Neuronal stem cell (in vitro differentiated cells): Measurements from ENCODE around the gene IL1RAPL2. TPM values are rescaled to one million over a fixed set of nuclear protein-coding genes. Genes with fewer than 3 reads are reported as not detected.
"Not testable (repeated sequence)": the region's sequence is repeated elsewhere in the genome, so short reads cannot be mapped to it uniquely, and the experiment has no call there.

Source experiments
- DNase-seq: peaks from one replicate; pipeline ENCODE4 v3.0.0-alpha.2; 2013; ENCODE audit warnings: low spot score
- H2AFZ ChIP-seq: one replicate; pipeline ENCODE4 v1.6.1; 2013; ENCODE audit warnings: mild to moderate bottlenecking, low read length, inconsistent platforms
- H2AK5ac ChIP-seq: 2 replicates; pipeline ENCODE4 v1.6.1; 2013; ENCODE audit warnings: low read depth, mild to moderate bottlenecking, inconsistent platforms, low read length, moderate library complexity, mixed read lengths
- H2BK120ac ChIP-seq: 2 replicates; pipeline ENCODE4 v1.6.1; 2013; ENCODE audit warnings: low read depth, mild to moderate bottlenecking, inconsistent platforms, low read length, moderate library complexity, mixed read lengths
- H2BK12ac ChIP-seq: one replicate; pipeline ENCODE4 v1.6.1; 2013; ENCODE audit warnings: low read length, inconsistent platforms
- H2BK15ac ChIP-seq: 2 replicates; pipeline ENCODE4 v1.6.1; 2013; ENCODE audit warnings: mild to moderate bottlenecking, low read length, inconsistent platforms, mixed read lengths
- H2BK5ac ChIP-seq: one replicate; pipeline ENCODE4 v1.6.1; 2013; ENCODE audit warnings: inconsistent platforms, mild to moderate bottlenecking, low read length, moderate library complexity
- H3K14ac ChIP-seq: one replicate; pipeline ENCODE4 v1.6.1; 2013; ENCODE audit warnings: low read length, inconsistent platforms
- H3K18ac ChIP-seq: 2 replicates; pipeline ENCODE4 v1.6.1; 2013; ENCODE audit warnings: low read length, inconsistent platforms
- H3K23ac ChIP-seq: 2 replicates; pipeline ENCODE4 v1.6.1; 2013; ENCODE audit warnings: low read depth, mild to moderate bottlenecking, mixed read lengths, low read length, inconsistent platforms; ENCODE audit not compliant: poor library complexity
- H3K27ac ChIP-seq: replicated peaks from 3 replicates; pipeline ENCODE4 v1.5.1; 2013; ENCODE audit warnings: low read length, inconsistent platforms
- H3K27me3 ChIP-seq, 3 experiments: 2 replicates each; pipeline ENCODE4 v1.6.1; 2013; ENCODE audit warnings: low read length in 3 of 3, mild to moderate bottlenecking in 2 of 3, inconsistent platforms in 1 of 3, low read depth in 1 of 3, mixed read lengths in 1 of 3, moderate library complexity in 1 of 3; ENCODE audit not compliant: control insufficient read depth in 3 of 3, insufficient read depth in 3 of 3
- H3K36me3 ChIP-seq, 2 donors: replicated peaks in 1 of 2; 2 replicates each; pipeline ENCODE4 v1.6.1; 2013; ENCODE audit warnings: low read length in 2 of 2; ENCODE audit not compliant: control insufficient read depth in 2 of 2, insufficient read depth in 2 of 2
- H3K4ac ChIP-seq: 2 replicates; pipeline ENCODE4 v1.6.1; 2013; ENCODE audit warnings: inconsistent platforms, mild to moderate bottlenecking, low read length, moderate library complexity
- H3K4me1 ChIP-seq, 2 donors: 1 replicate in 1 of 2; 2 replicates in 1 of 2; pipeline ENCODE4 v1.6.1; 2013; ENCODE audit warnings: low read length in 2 of 2, low read depth in 1 of 2; ENCODE audit not compliant: control insufficient read depth in 2 of 2, insufficient read depth in 1 of 2
- H3K4me2 ChIP-seq: one replicate; pipeline ENCODE4 v1.6.1; 2013; ENCODE audit warnings: mild to moderate bottlenecking, low read length, inconsistent platforms; ENCODE audit not compliant: insufficient read depth, poor library complexity, severe bottlenecking
- H3K4me3 ChIP-seq, 2 donors: 2 replicates each; pipeline ENCODE4 v1.5.1; 2013; ENCODE audit warnings: low read length in 2 of 2, mild to moderate bottlenecking in 2 of 2, inconsistent platforms in 1 of 2, moderate library complexity in 1 of 2
- H3K79me1 ChIP-seq: one replicate; pipeline ENCODE4 v1.6.1; 2013; ENCODE audit warnings: low read depth, mild to moderate bottlenecking, inconsistent platforms, low read length, moderate library complexity
- H3K9ac ChIP-seq: one replicate; pipeline ENCODE4 v1.6.1; 2013; ENCODE audit warnings: mild to moderate bottlenecking, low read depth, low read length, inconsistent platforms; ENCODE audit not compliant: poor library complexity
- H3K9me3 ChIP-seq, 2 donors: replicated peaks in 1 of 2; 2 replicates each; pipeline versions ENCODE3 to v1.6.1; 2013; ENCODE audit warnings: low read length in 2 of 2, mild to moderate bottlenecking in 2 of 2, inconsistent platforms in 1 of 2, low read depth in 1 of 2, mixed read lengths in 1 of 2, moderate library complexity in 1 of 2; ENCODE audit not compliant: control insufficient read depth in 2 of 2, insufficient read depth in 1 of 2
- H4K8ac ChIP-seq: one replicate; pipeline ENCODE4 v1.6.1; 2013; ENCODE audit warnings: low read depth, mild to moderate bottlenecking, inconsistent platforms, low read length, moderate library complexity
- H4K91ac ChIP-seq: one replicate; pipeline ENCODE4 v1.6.1; 2013; ENCODE audit warnings: low read length, low read depth, mild to moderate bottlenecking, inconsistent platforms; ENCODE audit not compliant: poor library complexity
- WGBS, 2 donors: extraction: QIAGEN DNeasy Blood & Tissue Kit; methylation state at CpG; one replicate each; pipeline ENCODE4 v1.1.7; 2013; ENCODE audit warnings: missing lambda C conversion rate in 2 of 2, mixed read lengths in 1 of 2; ENCODE audit not compliant: insufficient read length in 2 of 2, insufficient replicate concordance in 1 of 2; ENCODE audit errors: extremely low coverage in 2 of 2; 5-methylcytosine and 5-hydroxymethylcytosine counted together
- small RNA-seq: library from polyadenylated mRNA; stranded (forward); fragments of <200 nt; extraction: miRNeasy Mini kit (QIAGEN cat#:217004); gene quantifications from one replicate; pipeline ENCODE3, GENCODE V24; 2013; ENCODE audit not compliant: insufficient read depth

The IL1RAPL2 gene

DNA sequence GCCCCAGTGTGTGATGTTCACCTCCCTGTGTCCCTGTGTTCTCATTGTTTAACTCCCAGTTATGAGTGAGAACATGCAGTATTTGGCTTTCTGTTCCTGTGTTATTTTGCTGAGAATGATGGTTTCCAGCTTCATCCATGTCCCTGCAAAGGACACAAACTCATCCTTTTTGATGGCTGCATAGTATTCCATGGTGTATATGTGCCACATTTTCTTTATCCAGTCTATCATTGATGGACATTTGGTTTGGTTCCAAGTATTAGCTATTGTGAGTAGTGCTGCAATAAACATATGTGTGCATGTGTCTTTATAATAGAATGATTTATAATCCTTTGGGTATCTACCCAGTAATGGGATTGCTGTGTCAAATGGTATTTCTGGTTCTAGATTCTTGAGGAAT is 1239.7 kb downstream of the IL1RAPL2 start:
- not testable (repeated sequence) for H2BK5ac ChIP-seq, H3K4me2 ChIP-seq, H2AK5ac ChIP-seq, H4K8ac ChIP-seq, H2BK12ac ChIP-seq, H2BK15ac ChIP-seq, H3K27me3 ChIP-seq, H3K79me1 ChIP-seq, H3K27ac ChIP-seq, H3K14ac ChIP-seq, H3K4me1 ChIP-seq, H2BK120ac ChIP-seq, H3K4ac ChIP-seq, H3K4me3 ChIP-seq, DNase-seq, H3K36me3 ChIP-seq, H3K23ac ChIP-seq, H3K18ac ChIP-seq, H4K91ac ChIP-seq, H3K9ac ChIP-seq, H2AFZ ChIP-seq, H3K9me3 ChIP-seq

GRCh38 chrX:105816517-105816916 is 1250.5 kb downstream of the IL1RAPL2 start:
- H2AK5ac ChIP-seq, result no peak overlapping the region
- no peak overlapping the region for H2BK15ac ChIP-seq
- H3K79me1 ChIP-seq, result no peaks in the 10 kb centered on the region
- no peak overlapping the region for H2BK5ac ChIP-seq
- H3K9me3 ChIP-seq, result no peaks in the 10 kb centered on the region
- H3K18ac ChIP-seq, result no peak overlapping the region
- no peak overlapping the region for H3K9ac ChIP-seq
- H3K27ac ChIP-seq, result no peak overlapping the region
- H3K4ac ChIP-seq, result no peak overlapping the region
- no peak overlapping the region for H2BK12ac ChIP-seq
- no peak overlapping the region for H3K14ac ChIP-seq
- H3K4me3 ChIP-seq, result no peak overlapping the region
- H3K4me1 ChIP-seq, result no peaks in the 10 kb centered on the region
- no peak overlapping the region for H3K4me2 ChIP-seq
- H4K91ac ChIP-seq, result no peak overlapping the region
- peaks cover 0 to 29% (median 6%) of the 10 kb centered on the region in 3 experiments for H3K27me3 ChIP-seq
- no peaks in the 10 kb centered on the region for H3K36me3 ChIP-seq
- H3K23ac ChIP-seq, result no peak overlapping the region
- H2BK120ac ChIP-seq, result no peak overlapping the region
- DNase-seq, result no peak
- no CpG with 5 or more reads among the region's 2 CpGs for WGBS, 2 donors
- H2AFZ ChIP-seq, result no peak overlapping the region
- H4K8ac ChIP-seq, result no peak overlapping the region

Small RNAs within 50 kb of the gene (small RNA-seq; reads per million reads assigned to genes)
- not detected for gene RNU6-207P
